SHP77 treated with DMSO at 0.1 percent for 48 hours (cell line): Measurements from ENCODE around the gene CAV3.
"Not testable (repeated sequence)": the region's sequence is repeated elsewhere in the genome, so short reads cannot be mapped to it uniquely, and the experiment has no call there.

Experiments used
- DNase-seq: peaks from one replicate; lab custom pipeline; 2025; lab: John Stamatoyannopoulos, UW

Gene CAV3

GRCh38 chr3:8733332-8734094 lies at the start of gene CAV3:
Gene CAV3, plus strand, starts transcription at chr3:8733802. Its CDS starts 75 bp downstream, at chr3:8733877.
- no peak for DNase-seq

- not testable (repeated sequence) for DNase-seq
These were observed 48.6 kb upstream of the CAV3 start for GRCh38 chr3:8684992-8685391.

GRCh38 chr3:8691295-8691694 lies 42.3 kb upstream of the CAV3 start:
- DNase-seq: not testable (repeated sequence)

GRCh38 chr3:8702560-8702959 lies 31.0 kb upstream of the CAV3 start:
- DNase-seq: no peak

- DNase-seq: no peak
These were observed 28.0 kb upstream of the CAV3 start for GRCh38 chr3:8705575-8705974.

GRCh38 chr3:8709287-8709686 lies 24.3 kb upstream of the CAV3 start:
- no peak for DNase-seq

- peak; percentile 94 for DNase-seq
These were observed 23.6 kb upstream of the CAV3 start for GRCh38 chr3:8709801-8710507.

GRCh38 chr3:8712045-8712907 lies 21.3 kb upstream of the CAV3 start:
- DNase-seq: peak; percentile 91

GRCh38 chr3:8712908-8713255 lies 20.7 kb upstream of the CAV3 start:
- DNase-seq: peak; percentile 91

- no peak for DNase-seq
These were observed 19.5 kb upstream of the CAV3 start for GRCh38 chr3:8713901-8714759.

GRCh38 chr3:8715757-8716156 lies 17.8 kb upstream of the CAV3 start:
- DNase-seq: not testable (repeated sequence)

GRCh38 chr3:8722808-8723207 lies 10.8 kb upstream of the CAV3 start:
- no peak for DNase-seq

- DNase-seq: no peak
These were observed 10.0 kb upstream of the CAV3 start for GRCh38 chr3:8723612-8724011.

GRCh38 chr3:8724108-8724752 lies 9.4 kb upstream of the CAV3 start:
- no peak for DNase-seq

GRCh38 chr3:8727605-8728512 lies 5.7 kb upstream of the CAV3 start:
- DNase-seq: peak; percentile 63

- no peak for DNase-seq
These were observed 4.1 kb upstream of the CAV3 start for GRCh38 chr3:8729479-8729878.

GRCh38 chr3:8730656-8731055 lies 2.9 kb upstream of the CAV3 start:
- no peak for DNase-seq

GRCh38 chr3:8732413-8732812 lies 1.2 kb upstream of the CAV3 start:
- DNase-seq: no peak

GRCh38 chr3:8734137-8734878 lies 706 bp downstream of the CAV3 start:
- DNase-seq: no peak
